Measurements from ENCODE around the gene SMIM5. TPM values are rescaled to one million over a fixed set of nuclear protein-coding genes. Genes with fewer than 3 reads are reported as not detected.
A peak's percentile ranks its signal among the peaks of the same experiment; 100 is the strongest.

SMIM5 gene
- total and polyA plus RNA-seq, 9 of the 15 experiments (the other 6 are each of a cell fraction or from before 2014, with no cell fraction given) = 0.08 TPM; not detected in 8

DNA sequence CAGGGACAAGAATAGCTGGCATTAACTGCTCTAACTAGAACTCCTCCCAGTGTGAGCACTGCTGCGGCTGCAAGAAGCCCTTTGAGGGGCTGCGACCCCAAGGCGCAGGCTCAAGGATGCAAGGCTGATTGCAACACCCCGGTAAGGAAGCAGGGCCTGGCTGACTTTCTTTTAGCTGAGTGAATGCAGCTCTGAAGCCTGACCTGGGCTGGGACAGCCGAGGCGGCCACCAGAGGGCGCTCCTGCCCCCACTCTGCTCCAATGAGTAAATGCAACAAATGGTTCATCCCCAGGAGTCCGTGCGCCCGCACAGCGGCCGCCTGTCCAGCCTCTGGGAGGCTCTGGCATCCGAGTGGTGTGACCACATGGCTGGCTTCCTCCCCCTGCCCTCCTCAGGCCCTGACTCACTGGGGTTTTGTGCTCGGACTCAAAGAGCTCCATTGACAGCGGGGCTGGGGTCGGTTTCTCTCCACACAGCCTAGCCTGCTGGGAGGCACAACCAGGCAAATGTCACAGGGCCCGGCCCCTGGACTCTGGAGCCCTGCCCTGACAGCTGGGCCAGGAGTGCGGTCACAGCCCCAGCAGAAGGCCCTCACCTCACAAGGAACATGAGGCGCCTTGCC lies at the start of gene SMIM5 (continued):
- TF ChIP-seq ZNF655 (CRISPR knock-in tag; IDR thresholded peaks at IDR 0.05) (no peak), USF2 (CRISPR knock-in tag; IDR thresholded peaks at IDR 0.05) (no peak), NR4A1 (CRISPR knock-in tag; IDR thresholded peaks at IDR 0.05) (no peak), NR4A1 (tag; IDR thresholded peaks at IDR 0.05) (no peak), PML (IDR thresholded peaks at IDR 0.05; ENCODE audit: low read length) (no peak), TEAD1 (CRISPR knock-in tag; IDR thresholded peaks at IDR 0.05) (no peak), MCM3 (IDR thresholded peaks at IDR 0.05) (no peak), JUND (IDR thresholded peaks at IDR 0.05; ENCODE audit: borderline replicate concordance, low read depth, low read length) (0 out of 2 replicates have a peak, but pooled peaks have one; percentile 12), JUND (tag; IDR thresholded peaks at IDR 0.05; ENCODE audit: borderline replicate concordance, low read depth, low read length) (no peak; the same call in 2 of the 3 replicates), RBFOX2 (IDR thresholded peaks at IDR 0.05; ENCODE audit: low read depth, low read length) (no peak), SRSF3 (IDR thresholded peaks at IDR 0.05; ENCODE audit: insufficient read depth, low read length) (no peak), MED1 (CRISPR knock-in tag; IDR thresholded peaks at IDR 0.05; ENCODE audit: borderline replicate concordance) (no peak), MCM7 (IDR thresholded peaks at IDR 0.05) (no peak)
- TF ChIP-seq, protein P1, sequence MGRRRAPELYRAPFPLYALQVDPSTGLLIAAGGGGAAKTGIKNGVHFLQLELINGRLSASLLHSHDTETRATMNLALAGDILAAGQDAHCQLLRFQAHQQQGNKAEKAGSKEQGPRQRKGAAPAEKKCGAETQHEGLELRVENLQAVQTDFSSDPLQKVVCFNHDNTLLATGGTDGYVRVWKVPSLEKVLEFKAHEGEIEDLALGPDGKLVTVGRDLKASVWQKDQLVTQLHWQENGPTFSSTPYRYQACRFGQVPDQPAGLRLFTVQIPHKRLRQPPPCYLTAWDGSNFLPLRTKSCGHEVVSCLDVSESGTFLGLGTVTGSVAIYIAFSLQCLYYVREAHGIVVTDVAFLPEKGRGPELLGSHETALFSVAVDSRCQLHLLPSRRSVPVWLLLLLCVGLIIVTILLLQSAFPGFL (CRISPR knock-in tag; IDR thresholded peaks at IDR 0.05) = no peak
- TF ChIP-seq, protein P2, sequence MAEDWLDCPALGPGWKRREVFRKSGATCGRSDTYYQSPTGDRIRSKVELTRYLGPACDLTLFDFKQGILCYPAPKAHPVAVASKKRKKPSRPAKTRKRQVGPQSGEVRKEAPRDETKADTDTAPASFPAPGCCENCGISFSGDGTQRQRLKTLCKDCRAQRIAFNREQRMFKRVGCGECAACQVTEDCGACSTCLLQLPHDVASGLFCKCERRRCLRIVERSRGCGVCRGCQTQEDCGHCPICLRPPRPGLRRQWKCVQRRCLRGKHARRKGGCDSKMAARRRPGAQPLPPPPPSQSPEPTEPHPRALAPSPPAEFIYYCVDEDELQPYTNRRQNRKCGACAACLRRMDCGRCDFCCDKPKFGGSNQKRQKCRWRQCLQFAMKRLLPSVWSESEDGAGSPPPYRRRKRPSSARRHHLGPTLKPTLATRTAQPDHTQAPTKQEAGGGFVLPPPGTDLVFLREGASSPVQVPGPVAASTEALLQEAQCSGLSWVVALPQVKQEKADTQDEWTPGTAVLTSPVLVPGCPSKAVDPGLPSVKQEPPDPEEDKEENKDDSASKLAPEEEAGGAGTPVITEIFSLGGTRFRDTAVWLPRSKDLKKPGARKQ (CRISPR knock-in tag; IDR thresholded peaks at IDR 0.05) = no peak
- TF ChIP-seq, protein P3, sequence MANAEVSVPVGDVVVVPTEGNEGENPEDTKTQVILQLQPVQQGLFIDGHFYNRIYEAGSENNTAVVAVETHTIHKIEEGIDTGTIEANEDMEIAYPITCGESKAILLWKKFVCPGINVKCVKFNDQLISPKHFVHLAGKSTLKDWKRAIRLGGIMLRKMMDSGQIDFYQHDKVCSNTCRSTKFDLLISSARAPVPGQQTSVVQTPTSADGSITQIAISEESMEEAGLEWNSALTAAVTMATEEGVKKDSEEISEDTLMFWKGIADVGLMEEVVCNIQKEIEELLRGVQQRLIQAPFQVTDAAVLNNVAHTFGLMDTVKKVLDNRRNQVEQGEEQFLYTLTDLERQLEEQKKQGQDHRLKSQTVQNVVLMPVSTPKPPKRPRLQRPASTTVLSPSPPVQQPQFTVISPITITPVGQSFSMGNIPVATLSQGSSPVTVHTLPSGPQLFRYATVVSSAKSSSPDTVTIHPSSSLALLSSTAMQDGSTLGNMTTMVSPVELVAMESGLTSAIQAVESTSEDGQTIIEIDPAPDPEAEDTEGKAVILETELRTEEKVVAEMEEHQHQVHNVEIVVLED (CRISPR knock-in tag; IDR thresholded peaks at IDR 0.05) = no peak
- TF ChIP-seq, protein P4, sequence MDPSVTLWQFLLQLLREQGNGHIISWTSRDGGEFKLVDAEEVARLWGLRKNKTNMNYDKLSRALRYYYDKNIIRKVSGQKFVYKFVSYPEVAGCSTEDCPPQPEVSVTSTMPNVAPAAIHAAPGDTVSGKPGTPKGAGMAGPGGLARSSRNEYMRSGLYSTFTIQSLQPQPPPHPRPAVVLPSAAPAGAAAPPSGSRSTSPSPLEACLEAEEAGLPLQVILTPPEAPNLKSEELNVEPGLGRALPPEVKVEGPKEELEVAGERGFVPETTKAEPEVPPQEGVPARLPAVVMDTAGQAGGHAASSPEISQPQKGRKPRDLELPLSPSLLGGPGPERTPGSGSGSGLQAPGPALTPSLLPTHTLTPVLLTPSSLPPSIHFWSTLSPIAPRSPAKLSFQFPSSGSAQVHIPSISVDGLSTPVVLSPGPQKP (CRISPR knock-in tag; IDR thresholded peaks at IDR 0.05) = no peak
- TF ChIP-seq, protein P5, sequence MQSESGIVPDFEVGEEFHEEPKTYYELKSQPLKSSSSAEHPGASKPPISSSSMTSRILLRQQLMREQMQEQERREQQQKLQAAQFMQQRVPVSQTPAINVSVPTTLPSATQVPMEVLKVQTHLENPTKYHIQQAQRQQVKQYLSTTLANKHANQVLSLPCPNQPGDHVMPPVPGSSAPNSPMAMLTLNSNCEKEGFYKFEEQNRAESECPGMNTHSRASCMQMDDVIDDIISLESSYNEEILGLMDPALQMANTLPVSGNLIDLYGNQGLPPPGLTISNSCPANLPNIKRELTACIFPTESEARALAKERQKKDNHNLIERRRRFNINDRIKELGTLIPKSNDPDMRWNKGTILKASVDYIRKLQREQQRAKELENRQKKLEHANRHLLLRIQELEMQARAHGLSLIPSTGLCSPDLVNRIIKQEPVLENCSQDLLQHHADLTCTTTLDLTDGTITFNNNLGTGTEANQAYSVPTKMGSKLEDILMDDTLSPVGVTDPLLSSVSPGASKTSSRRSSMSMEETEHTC (IDR thresholded peaks at IDR 0.05) = no peak
